K562 (cell line): ENCODE measurements around the gene ZNF440. TPM values are rescaled to one million over a fixed set of nuclear protein-coding genes. Genes with fewer than 3 reads are reported as not detected.

ENCODE experiments used
- ARID4B ChIP-seq: sonication (generic); formaldehyde crosslinking; IDR thresholded peaks from 2 replicates; pipeline ENCODE4 v1.8.0; 2022; ENCODE audit warnings: mild to moderate bottlenecking, missing genetic modification reagents
- ELF4 ChIP-seq: fragments of 450-650 bp; formaldehyde crosslinking; IDR thresholded peaks from 2 replicates; pipeline ENCODE4 v1.4.0; 2022; ENCODE audit warnings: missing genetic modification characterization
- EP400 ChIP-seq: fragments of 450-650 bp; IDR thresholded peaks from 2 replicates; pipeline ENCODE4 v1.6.1; 2017; ENCODE audit warnings: antibody characterized with exemption, mild to moderate bottlenecking, moderate library complexity
- GABPA ChIP-seq: fragments of 200-800 bp; sonication (Bioruptor generic); conservative IDR thresholded peaks from 2 replicates; pipeline ENCODE4 v1.6.1; 2016; ENCODE audit warnings: low read depth, missing genetic modification characterization, missing compliant biosample characterization
- HOXB6 ChIP-seq: fragments of 250-450 bp; sonication (Bioruptor Pico); IDR thresholded peaks from 2 replicates; pipeline ENCODE4 v1.5.1; 2022; ENCODE audit warnings: mild to moderate bottlenecking, borderline replicate concordance
- MEIS2 ChIP-seq: fragments of 450-650 bp; IDR thresholded peaks from 2 replicates; pipeline ENCODE4 v1.6.1; 2014; ENCODE audit warnings: mild to moderate bottlenecking; ENCODE audit not compliant: partially characterized antibody
- NBN ChIP-seq: fragments of 450-650 bp; IDR thresholded peaks from 2 replicates; pipeline ENCODE4 v1.6.1; 2016; ENCODE audit warnings: low read depth, mild to moderate bottlenecking
- NFIC ChIP-seq: fragments of 450-650 bp; IDR thresholded peaks from 2 replicates; pipeline ENCODE4 v1.6.1; 2017; ENCODE audit warnings: mild to moderate bottlenecking, inconsistent platforms
- NFRKB ChIP-seq: fragments of 450-650 bp; IDR thresholded peaks from 2 replicates; pipeline ENCODE4 v1.6.1; 2016; ENCODE audit warnings: low read depth
- NFYB ChIP-seq: IDR thresholded peaks from 2 replicates; pipeline ENCODE4 v1.6.1; 2011; ENCODE audit warnings: mild to moderate bottlenecking, moderate library complexity; ENCODE audit not compliant: insufficient read length; ENCODE audit errors: extremely low read depth
- NRF1 ChIP-seq, 2 experiments: fragments of 450-650 bp; IDR thresholded peaks in 1 of 2; conservative IDR thresholded peaks in 1 of 2; 2 replicates each; pipeline ENCODE4 v1.6.1; 2014; ENCODE audit warnings: mild to moderate bottlenecking in 2 of 2
- PHF8 ChIP-seq: fragments of 200-600 bp; sonication (generic); IDR thresholded peaks from 2 replicates; pipeline ENCODE4 v1.6.1; 2012; ENCODE audit warnings: mixed run types, mild to moderate bottlenecking, inconsistent platforms, low read length, moderate library complexity, borderline replicate concordance
- RBM17 ChIP-seq: fragments of 200-400 bp; formaldehyde crosslinking; IDR thresholded peaks from 2 replicates; pipeline ENCODE4 v1.6.1; 2017; ENCODE audit warnings: low read depth, mild to moderate bottlenecking, low read length, borderline replicate concordance
- SMAD1 ChIP-seq: fragments of 150-350 bp; IDR thresholded peaks from 2 replicates; pipeline ENCODE4 v1.6.1; 2014; ENCODE audit warnings: low read length, low read depth; ENCODE audit not compliant: partially characterized antibody
- TFAM ChIP-seq: fragments of 250-450 bp; sonication (Bioruptor Pico); conservative IDR thresholded peaks from 2 replicates; pipeline ENCODE4 v1.5.0; 2021; ENCODE audit warnings: mild to moderate bottlenecking, moderate library complexity
- THAP12 ChIP-seq: fragments of 250-450 bp; sonication (Bioruptor Pico); IDR thresholded peaks from 2 replicates; pipeline ENCODE4 v1.9.0; 2021; ENCODE audit warnings: mild to moderate bottlenecking, inconsistent platforms
- ZNF124 ChIP-seq: sonication (generic); formaldehyde crosslinking; IDR thresholded peaks from 2 replicates; pipeline ENCODE4 v1.8.1; 2022; ENCODE audit warnings: missing genetic modification reagents
- polyA plus RNA-seq, 8 experiments: library from polyadenylated mRNA; depleted of rRNA in 4 of 8; stranded (reverse) in 5 of 8; unstranded in 3 of 8; fragments of >200 nt; fragmentation: Nextera tagmentation in 2 of 8; fragmentation: Illumina TruSeq in 1 of 8; extraction: Ambion mirVana in 2 of 8; extraction: Trizol in 1 of 8; gene quantifications; 2 replicates each; pipeline versions ENCODE4 v1.2.1 to v1.2.3, GENCODE V29; 2011 to 2014; ENCODE audit warnings: inconsistent platforms in 1 of 8, missing spikeins in 1 of 8
- total RNA-seq, 7 experiments: library from RNA; depleted of rRNA in 6 of 7; stranded (reverse); fragments of >200 nt in 6 of 7; fragmentation: Illumina TruSeq in 2 of 7; extraction: Trizol in 2 of 7; gene quantifications; 2 replicates each; pipeline versions ENCODE4 v1.2.1 to v1.2.3, GENCODE V29; 2011 to 2021; ENCODE audit warnings: low replicate concordance in 1 of 7
- TF ChIP-seq, protein P1 (sequence below): fragments of 450-650 bp; IDR thresholded peaks from 2 replicates; pipeline ENCODE4 v1.6.1; 2014; ENCODE audit warnings: low read depth, mild to moderate bottlenecking, moderate library complexity, borderline replicate concordance

ZNF440 gene
- total and polyA plus RNA-seq, 9 of the 15 experiments (the other 6 are each of a cell fraction or from before 2014, with no cell fraction given): 5.9 to 32.6 (median 13.4) TPM

DNA sequence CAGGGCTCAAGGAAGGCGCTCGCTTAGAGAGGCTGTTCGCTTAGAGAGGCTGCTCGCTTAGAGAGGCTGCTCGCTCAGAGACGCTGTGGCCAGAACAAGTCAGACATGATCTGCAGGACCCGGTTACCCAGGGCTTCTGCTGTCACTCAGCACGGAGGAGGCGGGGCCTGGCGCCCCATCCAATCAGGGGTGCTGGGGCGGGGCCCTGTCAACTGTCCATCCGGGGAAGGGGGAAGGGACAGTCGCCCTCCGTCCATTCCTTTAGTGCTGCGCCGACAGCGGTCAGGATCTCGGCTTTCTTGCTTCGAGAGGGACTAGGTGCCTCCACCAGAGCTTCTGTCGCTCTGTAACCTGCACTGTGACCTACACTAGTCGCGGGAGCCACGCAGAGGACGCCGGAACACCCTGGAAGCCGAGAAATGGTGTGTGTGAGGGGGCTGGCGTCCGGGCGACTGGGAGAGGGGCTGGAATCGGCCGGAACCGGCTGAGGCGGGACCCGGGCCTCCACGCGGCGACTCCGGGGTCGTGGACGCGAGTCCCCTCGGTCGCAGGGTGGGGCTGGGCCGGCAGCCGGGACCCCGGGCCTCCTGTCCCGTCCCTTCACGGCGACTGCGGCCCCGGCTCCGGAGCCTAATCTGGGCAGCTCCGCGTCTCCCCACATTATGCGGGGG is at the start of gene ZNF440 (continued):
- TF ChIP-seq ARID4B (CRISPR knock-in tag) (peak; percentile 34), GABPA (peak; percentile 62; the same call in 1 of the 2 replicates), ELF4 (0 out of 2 replicates have a peak, but pooled peaks have one; percentile 19), TFAM (CRISPR knock-in tag) (no peak), SMAD1 (peak; percentile 65), NFRKB (0 out of 2 replicates have a peak, but pooled peaks have one; percentile 38), EP400 (peak; percentile 61), MEIS2 (peak; percentile 92), THAP12 (CRISPR knock-in tag) (peak; percentile 86), HOXB6 (CRISPR knock-in tag) (no peak), NFIC (peak; percentile 51), NFYB (peak; percentile 93), NRF1 (conservative IDR thresholded peaks at IDR 0.05 in 1 of 2, IDR thresholded peaks at IDR 0.05 in 1 of 2) (peak; percentile 46 to 66; a peak in 3 of 4 replicates), RBM17 (no peak), NBN (peak; percentile 57; the same call in 1 of the 2 replicates), PHF8 (peak; percentile 97; the same call in 1 of the 2 replicates), ZNF124 (no peak)
- TF ChIP-seq, protein P1, sequence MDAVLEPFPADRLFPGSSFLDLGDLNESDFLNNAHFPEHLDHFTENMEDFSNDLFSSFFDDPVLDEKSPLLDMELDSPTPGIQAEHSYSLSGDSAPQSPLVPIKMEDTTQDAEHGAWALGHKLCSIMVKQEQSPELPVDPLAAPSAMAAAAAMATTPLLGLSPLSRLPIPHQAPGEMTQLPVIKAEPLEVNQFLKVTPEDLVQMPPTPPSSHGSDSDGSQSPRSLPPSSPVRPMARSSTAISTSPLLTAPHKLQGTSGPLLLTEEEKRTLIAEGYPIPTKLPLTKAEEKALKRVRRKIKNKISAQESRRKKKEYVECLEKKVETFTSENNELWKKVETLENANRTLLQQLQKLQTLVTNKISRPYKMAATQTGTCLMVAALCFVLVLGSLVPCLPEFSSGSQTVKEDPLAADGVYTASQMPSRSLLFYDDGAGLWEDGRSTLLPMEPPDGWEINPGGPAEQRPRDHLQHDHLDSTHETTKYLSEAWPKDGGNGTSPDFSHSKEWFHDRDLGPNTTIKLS: no peak
